ENCODE data around the gene SP140L.
"Not testable (repeated sequence)": the region's sequence is repeated elsewhere in the genome, so short reads cannot be mapped to it uniquely, and the experiment has no call there.

The SP140L gene

GRCh38 chr2:230323385-230324106, 3.4 kb upstream of the SP140L start:
- DNase-seq (ENCODE audit: low spot score), result peak; percentile 90

- no peak for DNase-seq (ENCODE audit: low spot score)
These were observed 2.5 kb upstream of the SP140L start for GRCh38 chr2:230324503-230324902.

DNA sequence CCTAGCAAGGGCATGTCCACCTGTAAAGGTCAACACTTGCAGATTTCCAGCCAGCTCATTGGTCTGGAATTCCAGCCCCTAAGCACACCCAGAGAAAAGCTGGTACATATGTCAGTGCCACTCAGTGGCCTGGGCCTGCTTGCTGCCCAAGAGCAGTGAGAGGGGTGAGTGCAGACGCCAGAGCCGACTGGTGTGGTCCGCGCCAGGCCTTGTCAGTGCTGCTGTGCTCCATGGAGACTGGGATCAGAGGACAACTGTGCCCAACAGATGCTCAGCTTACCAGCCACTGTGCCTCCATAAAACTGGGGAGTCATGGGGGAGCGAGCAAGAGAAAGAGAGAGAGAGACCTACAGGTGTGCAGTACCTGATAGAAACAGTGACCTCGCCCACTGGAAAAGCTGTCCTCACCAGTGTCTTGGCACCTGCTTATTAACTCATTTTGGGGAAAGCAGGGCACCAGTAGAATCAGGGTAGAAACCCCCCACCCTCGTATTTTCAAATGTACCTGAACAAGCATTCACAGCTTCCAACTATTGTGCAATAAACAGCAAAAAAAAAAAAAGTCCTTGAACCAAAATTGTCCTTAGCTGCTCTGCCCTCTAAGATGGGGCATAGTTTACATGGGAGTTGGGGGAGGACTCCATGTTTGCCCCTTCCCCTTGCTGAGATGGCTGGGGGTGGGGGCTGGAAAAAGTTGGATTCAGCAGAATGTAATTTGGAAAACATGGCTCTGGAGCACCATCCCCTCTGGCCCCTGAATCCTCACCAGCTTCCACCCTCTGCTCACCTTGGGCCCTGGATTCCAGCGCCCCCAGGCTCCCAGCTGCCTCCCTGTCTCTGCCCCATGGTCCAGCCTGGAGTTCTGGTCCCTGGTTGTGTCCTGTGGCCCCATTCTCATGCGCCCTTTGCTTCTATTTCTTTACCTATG, 1.4 kb upstream of the SP140L start:
- DNase-seq (ENCODE audit: low spot score), result no peak

- DNase-seq (ENCODE audit: low spot score), result no peak
These were observed 593 bp downstream of the SP140L start for GRCh38 chr2:230327418-230328154.

GRCh38 chr2:230328155-230328458, 1.1 kb downstream of the SP140L start:
- DNase-seq (ENCODE audit: low spot score), result no peak

DNA sequence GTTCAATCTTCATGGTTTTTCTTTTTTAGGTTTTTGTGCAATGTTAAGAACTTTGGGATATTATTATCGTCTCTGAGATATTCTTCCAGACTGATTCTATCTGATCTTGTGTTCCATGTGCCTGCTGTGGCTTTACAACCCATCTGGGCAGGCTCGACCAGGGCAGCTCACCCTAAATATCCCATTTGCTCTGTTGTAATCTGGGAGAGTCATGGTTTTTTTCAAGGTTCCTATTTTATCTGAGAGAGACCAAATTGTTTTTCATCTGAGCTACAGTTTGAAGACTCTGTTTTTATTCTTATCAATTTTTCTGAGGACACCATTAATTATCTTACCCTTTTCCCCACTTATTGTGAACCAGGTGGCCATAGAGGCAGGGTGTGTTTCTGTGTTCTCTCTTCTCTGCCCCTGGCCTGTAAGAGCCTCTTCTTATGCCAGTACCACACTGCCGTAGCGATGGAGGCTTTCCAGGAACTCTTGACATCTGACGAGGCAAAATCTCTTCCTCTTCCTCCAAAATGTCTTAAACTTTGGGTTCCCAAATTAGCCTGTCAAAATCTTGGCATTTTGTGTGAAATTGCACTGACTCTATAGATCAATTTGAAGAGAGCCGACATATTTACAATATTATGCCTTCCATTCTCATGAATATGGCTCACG, 3.1 kb downstream of the SP140L start:
- DNase-seq (ENCODE audit: low spot score), result no peak

- DNase-seq (ENCODE audit: low spot score), result no peak
These were observed 3.7 kb downstream of the SP140L start for GRCh38 chr2:230330725-230331124.

DNA sequence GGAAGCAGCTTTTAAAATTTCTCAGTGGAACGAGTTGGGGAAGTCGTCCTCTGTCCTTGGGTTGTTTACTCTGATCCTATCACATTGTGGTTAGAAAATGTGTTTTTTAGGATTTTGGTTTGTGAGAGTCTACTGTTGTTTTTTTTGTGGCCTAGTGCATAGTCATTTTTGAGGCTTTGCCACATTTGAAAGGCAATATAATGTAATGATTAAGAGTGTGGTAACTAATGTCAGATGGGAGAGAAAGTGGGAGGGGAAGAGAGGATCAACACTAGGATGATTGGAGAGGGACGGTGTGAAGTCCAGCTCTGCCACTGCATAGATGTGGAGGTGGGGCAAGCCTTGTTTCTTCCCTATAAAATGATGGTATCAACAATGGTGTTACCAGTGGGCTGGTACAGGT, 8.5 kb downstream of the SP140L start:
- DNase-seq (ENCODE audit: low spot score), result no peak

- no peak for DNase-seq (ENCODE audit: low spot score)
These were observed 9.0 kb downstream of the SP140L start for GRCh38 chr2:230335864-230336506.

DNA sequence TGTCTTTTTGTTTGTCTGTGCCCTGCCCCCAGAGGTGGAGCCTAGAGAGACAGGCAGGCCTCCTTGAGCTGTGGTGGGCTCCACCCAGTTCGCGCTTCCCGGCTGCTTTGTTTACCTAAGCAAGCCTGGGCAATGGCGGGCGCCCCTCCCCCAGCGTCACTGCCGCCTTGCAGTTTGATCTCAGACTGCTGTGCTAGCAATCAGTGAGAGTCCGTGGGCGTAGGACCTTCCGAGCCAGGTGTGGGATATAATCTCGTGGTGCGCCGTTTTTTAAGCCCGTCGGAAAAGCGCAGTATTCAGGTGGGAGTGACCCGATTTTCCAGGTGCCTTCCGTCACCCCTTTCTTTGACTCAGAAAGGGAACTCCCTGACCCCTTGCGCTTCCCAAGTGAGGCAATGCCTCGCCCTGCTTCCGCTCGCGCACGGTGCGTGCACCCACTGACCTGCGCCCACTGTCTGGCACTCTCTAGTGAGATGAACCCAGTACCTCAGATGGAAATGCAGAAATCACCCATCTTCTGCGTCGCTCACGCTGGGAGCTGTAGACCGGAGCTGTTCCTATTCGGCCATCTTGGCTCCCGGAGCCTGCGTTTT, 15.0 kb downstream of the SP140L start:
- not testable (repeated sequence) for DNase-seq (ENCODE audit: low spot score)

GRCh38 chr2:230343041-230343624, 16.1 kb downstream of the SP140L start:
- DNase-seq (ENCODE audit: low spot score), result not testable (repeated sequence)

DNA sequence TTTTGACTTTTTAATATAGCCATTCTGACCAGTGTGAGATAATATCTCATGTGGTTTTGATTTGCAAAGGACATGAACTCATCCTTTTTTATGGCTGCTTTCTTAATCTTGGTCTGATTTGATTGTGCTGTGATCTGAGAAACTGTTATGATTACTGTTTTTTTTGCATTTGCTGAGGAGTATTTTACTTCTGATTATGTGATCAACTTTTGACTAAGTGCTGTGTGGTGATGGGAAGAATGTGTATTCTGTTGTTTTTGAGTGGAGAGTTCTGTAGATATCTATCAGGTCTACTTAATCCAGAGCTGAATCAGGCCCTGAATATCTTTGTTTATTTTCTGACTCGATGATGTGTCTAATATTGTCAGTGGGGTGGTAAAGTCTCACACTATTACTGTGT, 16.8 kb downstream of the SP140L start:
- DNase-seq (ENCODE audit: low spot score), result no peak

DNA sequence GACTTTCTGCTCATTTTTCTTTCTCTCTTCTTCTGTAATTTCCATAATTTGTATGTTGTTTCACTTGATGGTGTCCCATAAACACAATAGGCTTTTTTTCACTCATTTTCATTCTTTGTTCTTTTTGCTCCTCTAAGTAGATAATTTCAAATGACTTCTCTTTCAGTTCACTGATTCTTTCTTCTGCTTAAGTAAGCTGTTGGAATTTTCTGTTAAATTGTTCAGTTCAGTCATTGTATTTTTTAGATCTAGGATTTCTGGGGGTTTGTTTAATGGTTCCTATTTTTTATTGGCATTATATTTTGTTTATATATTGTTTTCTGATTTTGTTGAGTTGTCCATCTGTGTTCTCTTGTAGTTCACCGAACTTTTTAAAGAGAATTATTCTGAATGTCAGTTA, 19.5 kb downstream of the SP140L start:
- no peak for DNase-seq (ENCODE audit: low spot score)

- no peak for DNase-seq (ENCODE audit: low spot score)
These were observed 20.0 kb downstream of the SP140L start for GRCh38 chr2:230346921-230347533.

DNA sequence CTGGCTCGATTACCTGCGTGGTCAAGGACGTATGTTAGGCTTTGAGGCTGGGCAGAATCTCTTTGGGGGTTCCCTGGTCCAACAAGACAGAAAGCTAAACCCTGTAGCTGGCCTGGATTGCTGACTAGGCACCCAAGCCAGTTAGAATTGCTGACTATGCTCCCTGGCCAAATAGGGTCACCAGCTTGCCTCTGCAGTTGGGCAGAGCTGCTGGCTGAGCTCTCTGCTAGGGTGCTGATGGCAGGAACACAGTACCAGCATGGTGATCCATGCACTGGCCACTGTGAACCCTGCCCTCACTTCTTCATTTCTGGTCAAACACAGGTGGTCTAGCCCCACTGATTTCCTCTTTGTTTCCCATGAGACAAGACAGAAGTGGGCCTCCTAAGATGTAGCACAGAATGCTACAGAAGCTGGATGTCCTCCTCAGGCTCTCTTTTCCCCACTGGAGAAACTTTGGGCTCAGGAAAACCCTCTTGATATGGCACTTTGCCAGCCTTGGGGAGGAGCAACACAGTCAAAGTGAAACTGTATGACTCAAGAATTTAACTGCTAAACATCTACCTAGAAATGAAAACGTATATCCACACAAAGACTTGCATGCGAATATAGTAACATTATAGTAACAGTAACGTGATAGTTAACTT, 20.8 kb downstream of the SP140L start:
- DNase-seq (ENCODE audit: low spot score), result no peak

DNA sequence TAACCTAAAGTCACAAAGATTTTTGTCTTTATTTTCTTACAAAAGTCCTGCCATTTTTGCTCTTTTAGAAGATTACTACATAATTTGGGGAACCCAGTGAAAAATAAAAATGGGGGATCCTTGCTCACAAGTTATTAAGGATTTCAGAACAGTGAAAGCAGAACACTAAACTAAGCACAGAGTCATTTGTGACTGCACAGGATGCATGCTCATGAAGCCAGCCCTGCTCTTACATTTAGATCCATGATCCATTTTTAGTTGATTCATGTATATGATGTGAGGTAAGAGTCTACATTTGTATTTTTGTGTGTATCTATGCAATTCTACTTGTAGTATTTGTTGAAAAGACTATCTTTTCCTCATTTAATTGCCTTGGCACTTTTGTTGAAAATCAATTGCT, 21.8 kb downstream of the SP140L start:
- DNase-seq (ENCODE audit: low spot score), result no peak

DNA sequence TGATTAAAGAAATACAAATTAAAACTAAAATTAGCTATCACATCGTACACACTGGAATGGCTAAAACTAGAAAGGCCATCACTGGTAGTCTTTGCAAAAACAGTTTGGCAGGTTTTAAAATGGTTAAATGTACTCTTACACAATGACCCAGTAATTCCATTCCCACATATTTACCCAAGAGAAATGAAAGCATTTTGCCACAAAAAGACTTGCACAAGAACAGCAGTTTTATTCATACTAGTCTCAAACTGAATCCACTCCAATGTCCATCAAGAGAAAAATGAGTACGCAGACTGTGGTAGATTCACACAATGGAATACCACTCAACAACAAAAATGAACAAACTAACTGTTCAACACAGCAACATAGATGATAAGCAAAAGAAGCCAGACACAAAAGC, 29.1 kb downstream of the SP140L start:
- DNase-seq (ENCODE audit: low spot score), result no peak

- no peak for DNase-seq (ENCODE audit: low spot score)
These were observed 31.3 kb downstream of the SP140L start for GRCh38 chr2:230358305-230358704.

- DNase-seq (ENCODE audit: low spot score), result no peak
These were observed 33.0 kb downstream of the SP140L start for GRCh38 chr2:230360028-230360427.

Measured in HuH-7.5 (cell line).